GM19463 (cell line): ENCODE data around the gene ABLIM3.

Experiments used
- ATAC-seq: cut with Tn5 transposase; IDR thresholded peaks from one replicate; pipeline ENCODE4 v1.9.1; 2021; ENCODE audit warnings: mild to moderate bottlenecking, moderate library complexity; ENCODE audit not compliant: unreplicated experiment

The ABLIM3 gene

GRCh38 chr5:149301744-149302380, 160.6 kb downstream of the ABLIM3 start:
- ATAC-seq: no peak

DNA sequence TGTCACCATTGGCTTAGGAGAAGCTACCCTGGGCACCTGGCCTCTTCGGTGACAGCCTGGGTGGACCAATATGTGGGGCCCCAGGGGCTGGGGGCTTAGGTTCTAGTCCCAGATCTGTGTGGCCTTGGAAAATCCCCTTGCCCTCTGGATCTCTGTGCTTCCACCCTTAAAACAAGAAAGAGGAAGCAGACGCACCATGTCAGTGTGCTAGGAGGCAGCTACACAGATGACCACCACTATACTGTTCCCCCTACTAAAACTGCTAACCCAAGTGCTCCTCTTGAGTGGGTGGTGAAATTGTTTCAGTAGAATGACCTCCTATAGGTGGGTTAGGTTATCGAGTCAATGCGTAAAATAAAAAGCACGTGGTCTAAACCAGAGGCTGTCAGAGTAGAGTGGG, 161.3 kb downstream of the ABLIM3 start:
- no peak for ATAC-seq

DNA sequence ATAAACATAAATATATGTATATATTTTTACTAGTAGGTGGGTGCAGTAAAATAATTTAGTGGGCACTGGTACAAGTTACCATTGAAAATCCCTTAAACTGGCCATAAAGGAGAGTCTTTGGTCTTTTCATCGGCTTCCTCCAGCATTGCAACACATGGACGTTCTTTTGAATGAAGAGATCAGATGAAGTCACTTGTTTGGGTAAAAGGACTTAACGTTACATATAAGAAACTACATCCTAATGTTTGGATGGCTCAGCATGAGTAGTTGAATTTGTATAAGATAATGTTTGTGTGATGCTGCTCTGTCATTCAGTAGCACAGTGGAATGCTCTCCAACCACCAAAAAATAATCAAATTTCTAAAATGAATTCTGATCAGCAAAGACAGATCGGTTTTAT, 161.9 kb downstream of the ABLIM3 start:
- no peak for ATAC-seq

DNA sequence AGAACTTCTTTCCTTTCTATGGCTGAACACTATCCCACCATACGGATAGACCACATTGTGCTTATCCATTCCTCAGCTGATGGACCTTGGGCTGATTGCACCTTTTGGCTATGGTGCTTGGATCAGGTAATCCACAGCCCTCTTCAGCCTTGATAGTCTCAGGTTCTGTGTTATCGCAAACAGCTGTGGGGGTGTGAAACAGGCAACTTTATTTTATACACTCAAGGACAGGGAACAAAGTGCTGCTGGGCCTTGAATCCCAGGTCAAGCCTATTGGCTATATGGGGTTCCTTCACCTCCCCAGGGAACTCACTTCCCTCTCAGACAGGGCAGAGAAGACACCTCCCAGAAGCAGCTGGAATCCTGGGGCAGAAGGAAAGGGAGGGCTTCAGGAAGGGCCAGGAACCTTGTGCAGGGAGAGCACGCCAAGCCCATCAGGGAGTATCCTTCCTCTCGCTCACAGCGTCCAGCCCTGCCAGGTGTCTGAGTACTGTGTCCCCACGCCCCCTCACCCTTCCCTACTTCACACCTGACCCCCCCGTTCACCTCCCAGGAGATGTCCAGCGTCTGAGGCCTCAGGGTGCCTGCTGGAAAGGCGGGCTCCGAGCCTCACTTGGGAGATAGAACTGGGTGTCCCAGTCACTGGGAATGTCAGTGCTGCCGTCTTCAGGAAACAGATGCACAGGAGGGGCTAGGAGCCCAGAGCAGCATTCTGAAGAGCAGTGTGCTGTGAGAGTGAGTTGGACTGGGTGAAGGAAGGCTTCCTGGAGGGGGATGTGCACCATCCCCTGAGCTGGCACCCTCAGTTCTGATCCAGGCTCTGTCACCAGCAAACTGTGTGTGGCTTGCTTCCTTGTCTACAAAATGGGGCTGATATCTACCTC, 163.1 kb downstream of the ABLIM3 start:
- no peak for ATAC-seq

DNA sequence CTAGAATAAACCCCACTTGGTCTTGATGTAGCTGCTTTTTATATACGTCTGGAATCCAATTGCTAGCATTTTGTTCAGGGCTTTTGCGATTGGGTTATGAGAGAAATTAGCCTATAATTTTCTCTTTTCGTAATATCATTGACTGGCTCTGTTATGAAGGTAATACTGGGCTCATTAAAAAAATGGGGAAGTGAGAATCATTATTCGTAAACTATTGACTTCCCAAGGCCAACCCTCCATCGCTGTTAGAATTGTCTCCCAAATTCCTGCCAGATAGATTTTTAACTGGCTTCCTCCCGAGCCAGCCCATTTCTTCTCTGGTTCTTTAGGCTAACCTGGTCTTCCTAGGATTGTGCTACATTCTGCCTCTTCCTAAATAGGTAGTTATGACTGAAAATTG, 168.1 kb downstream of the ABLIM3 start:
- ATAC-seq: no peak
